GM19035 (cell line): Measurements from ENCODE around the gene ELK3.

Source experiments
- ATAC-seq: cut with Tn5 transposase; IDR thresholded peaks from one replicate; pipeline ENCODE4 v1.9.1; 2021; ENCODE audit not compliant: unreplicated experiment

The ELK3 gene

GRCh38 chr12:96234591-96235483 is 40.7 kb downstream of the ELK3 start:
- no peak for ATAC-seq

- no peak for ATAC-seq
Observed at GRCh38 chr12:96235484-96235826, 41.3 kb downstream of the ELK3 start.

GRCh38 chr12:96236221-96236822 is 42.1 kb downstream of the ELK3 start:
- no peak for ATAC-seq

- ATAC-seq: no peak
Observed at GRCh38 chr12:96237035-96237434, 42.9 kb downstream of the ELK3 start.

GRCh38 chr12:96237465-96238077 is 43.4 kb downstream of the ELK3 start:
- ATAC-seq: no peak

GRCh38 chr12:96238336-96239047 is 44.3 kb downstream of the ELK3 start:
- no peak for ATAC-seq

GRCh38 chr12:96239711-96240635 is 45.8 kb downstream of the ELK3 start:
- no peak for ATAC-seq

GRCh38 chr12:96240656-96241055 is 46.5 kb downstream of the ELK3 start:
- ATAC-seq: no peak

GRCh38 chr12:96241431-96241830 is 47.3 kb downstream of the ELK3 start:
- no peak for ATAC-seq

GRCh38 chr12:96241846-96242256 is 47.7 kb downstream of the ELK3 start:
- no peak for ATAC-seq

GRCh38 chr12:96242597-96242996 is 48.4 kb downstream of the ELK3 start:
- no peak for ATAC-seq

- no peak for ATAC-seq
Observed at GRCh38 chr12:96244826-96245225, 50.7 kb downstream of the ELK3 start.

- ATAC-seq: no peak
Observed at GRCh38 chr12:96246926-96247505, 52.8 kb downstream of the ELK3 start.

- ATAC-seq: no peak
Observed at GRCh38 chr12:96247563-96247962, 53.4 kb downstream of the ELK3 start.

GRCh38 chr12:96248136-96248931 is 54.2 kb downstream of the ELK3 start:
- ATAC-seq: no peak

GRCh38 chr12:96249196-96250118 is 55.3 kb downstream of the ELK3 start:
- no peak for ATAC-seq

GRCh38 chr12:96250119-96250685 is 56.0 kb downstream of the ELK3 start:
- no peak for ATAC-seq

- no peak for ATAC-seq
Observed at GRCh38 chr12:96255077-96255476, 60.9 kb downstream of the ELK3 start.
